HG03575 (cell line): Measurements from ENCODE around the gene GPATCH1.

Experiments used
- ATAC-seq: cut with Tn5 transposase; IDR thresholded peaks from one replicate; pipeline ENCODE4 v1.9.1; 2021; ENCODE audit not compliant: unreplicated experiment, insufficient number of reproducible peaks, low FRiP score; ENCODE audit errors: extremely low read depth

The GPATCH1 gene

GRCh38 chr19:33063356-33063752 lies 17.6 kb upstream of the GPATCH1 start:
- no peak for ATAC-seq

GRCh38 chr19:33063753-33064457 lies 17.1 kb upstream of the GPATCH1 start:
- ATAC-seq = no peak

DNA sequence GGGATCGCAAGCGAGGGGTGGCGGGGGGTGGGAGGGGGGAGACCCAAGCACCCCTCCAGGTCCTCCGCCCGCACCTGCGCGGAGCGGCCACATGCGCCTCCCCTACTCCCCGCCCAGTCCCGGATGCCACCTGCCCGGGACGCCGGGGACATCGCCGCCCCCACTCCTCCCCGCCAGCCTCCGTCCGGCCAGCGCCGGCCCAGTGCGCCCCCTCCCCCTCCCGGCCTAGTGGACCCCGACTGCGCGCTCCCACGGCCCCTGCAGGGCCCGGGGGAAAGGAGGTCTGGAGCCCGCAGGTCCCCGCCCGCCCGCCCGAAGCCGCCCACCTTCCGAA lies 16.6 kb upstream of the GPATCH1 start:
- ATAC-seq = no peak

- no peak for ATAC-seq
These were observed 16.0 kb upstream of the GPATCH1 start, which contains the start of gene RHPN2 for GRCh38 chr19:33064792-33065550. Gene RHPN2, minus strand, starts transcription at chr19:33064888. Its CDS starts 36 bp downstream, at chr19:33064852.

DNA sequence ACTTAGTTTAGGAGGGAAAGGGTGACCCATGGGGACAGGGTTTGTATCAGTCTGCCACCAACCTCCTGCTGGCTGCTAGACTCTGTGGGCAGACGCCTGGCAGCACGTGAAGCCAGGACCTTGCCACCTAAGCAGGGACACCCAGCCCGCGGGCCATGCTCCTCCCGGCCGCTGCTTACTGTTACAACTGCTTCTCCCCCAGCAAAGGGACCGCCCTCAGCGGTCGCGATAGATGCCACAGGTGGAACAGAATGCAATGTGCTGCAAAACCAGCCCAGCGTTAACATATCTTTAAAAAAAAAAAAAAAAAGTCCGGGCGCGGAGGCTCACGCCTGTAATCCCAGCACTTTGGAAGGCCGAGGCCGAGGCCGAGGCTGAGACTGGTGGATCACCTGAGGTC lies 14.4 kb upstream of the GPATCH1 start:
- ATAC-seq = no peak

GRCh38 chr19:33067121-33067520 lies 13.9 kb upstream of the GPATCH1 start:
- no peak for ATAC-seq

GRCh38 chr19:33071887-33072286 lies 9.1 kb upstream of the GPATCH1 start:
- no peak for ATAC-seq

- ATAC-seq = no peak
These were observed 5.5 kb upstream of the GPATCH1 start for GRCh38 chr19:33075519-33075918.

GRCh38 chr19:33085570-33086128 lies 4.7 kb downstream of the GPATCH1 start:
- no peak for ATAC-seq

DNA sequence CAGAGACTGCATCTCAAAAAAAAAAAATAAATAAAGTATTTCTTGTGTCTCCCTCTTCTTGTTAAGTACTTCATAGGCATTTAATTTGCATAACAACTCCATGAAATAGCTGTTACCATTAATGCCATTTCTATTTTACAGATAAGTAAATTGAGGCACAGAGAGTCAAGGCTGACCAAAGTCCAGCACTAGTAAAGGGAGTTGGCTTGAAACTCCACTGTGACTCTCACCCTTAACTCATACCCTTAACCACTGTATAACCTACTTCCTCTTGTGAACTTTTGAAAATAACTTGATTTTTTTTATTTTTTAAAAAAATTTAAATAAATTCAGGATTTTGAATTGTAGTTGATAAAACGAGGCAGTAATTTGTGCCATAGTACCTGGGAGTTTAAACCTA lies 6.0 kb downstream of the GPATCH1 start:
- no peak for ATAC-seq

DNA sequence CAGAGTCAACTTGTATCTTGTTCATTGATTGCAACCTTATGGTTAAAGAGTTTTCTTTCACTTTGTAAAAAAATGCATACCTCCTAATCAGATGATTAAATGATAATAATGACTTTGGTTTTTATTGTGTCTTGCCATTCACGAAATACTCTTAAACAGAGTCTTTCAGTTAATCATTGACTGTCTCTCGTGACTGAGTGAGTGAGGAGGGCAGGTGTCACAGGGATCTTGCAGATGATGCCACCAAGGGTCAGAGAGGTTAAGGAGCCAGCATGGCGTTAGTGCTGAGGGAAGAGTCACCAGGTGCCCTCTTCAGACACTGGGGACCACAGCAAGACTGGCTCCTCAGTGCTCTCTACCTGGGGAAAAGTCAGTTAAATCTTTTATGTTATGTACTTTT lies 8.0 kb downstream of the GPATCH1 start:
- ATAC-seq = no peak

DNA sequence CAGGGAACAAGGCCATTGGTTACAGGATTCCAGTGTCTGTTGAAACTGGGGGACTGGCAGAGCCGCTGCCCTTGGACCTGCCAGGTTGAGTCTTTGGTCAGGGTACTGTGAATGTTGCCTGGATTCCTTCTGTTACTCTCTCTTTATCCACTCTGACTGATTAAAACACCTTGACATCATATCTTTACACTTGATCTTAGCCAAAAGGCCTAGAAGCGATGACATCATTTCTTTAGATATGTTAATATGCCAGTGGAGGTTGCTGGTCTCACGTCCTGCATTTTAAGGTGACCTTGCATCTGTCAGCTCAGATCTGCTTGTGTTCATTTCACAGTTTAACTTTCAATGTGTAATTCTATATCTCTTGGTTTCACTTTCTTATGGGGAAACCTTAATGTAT lies 9.2 kb downstream of the GPATCH1 start:
- ATAC-seq = no peak

GRCh38 chr19:33093420-33094210 lies 12.6 kb downstream of the GPATCH1 start:
- ATAC-seq = no peak

DNA sequence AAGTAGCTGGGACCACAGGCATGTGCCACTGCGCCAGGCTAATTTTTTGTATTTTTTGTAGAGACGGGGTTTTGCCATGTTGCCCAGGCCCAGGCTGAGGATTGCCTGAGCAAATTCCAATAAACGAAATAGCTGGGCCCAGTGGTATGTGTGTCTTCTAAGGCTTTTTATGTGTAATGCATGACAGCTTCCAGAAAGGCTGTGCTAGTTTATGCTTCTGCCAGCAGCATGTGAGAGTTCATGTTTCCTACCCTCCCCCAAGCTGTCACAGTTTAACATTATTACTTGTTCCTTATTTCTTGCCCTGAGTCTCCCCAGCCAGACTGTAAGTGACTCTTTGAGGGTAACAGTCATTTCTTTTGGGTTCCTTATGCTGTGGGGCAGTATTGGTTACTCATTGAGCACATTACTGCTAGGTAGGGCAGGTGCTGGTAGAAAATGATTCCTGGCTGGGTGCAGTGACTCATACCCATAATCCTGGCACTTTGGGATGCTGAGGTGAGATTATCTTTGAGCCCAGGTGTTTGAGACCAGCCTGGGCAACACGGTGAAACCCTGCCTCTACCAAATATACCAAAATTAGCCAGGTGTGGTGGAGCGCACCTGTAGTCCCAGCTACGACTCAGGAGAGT lies 13.6 kb downstream of the GPATCH1 start:
- no peak for ATAC-seq

GRCh38 chr19:33096005-33096404 lies 15.0 kb downstream of the GPATCH1 start:
- no peak for ATAC-seq

- ATAC-seq = no peak
These were observed 17.1 kb downstream of the GPATCH1 start for GRCh38 chr19:33098055-33098534.

- no peak for ATAC-seq
These were observed 20.1 kb downstream of the GPATCH1 start for GRCh38 chr19:33100894-33101644.

DNA sequence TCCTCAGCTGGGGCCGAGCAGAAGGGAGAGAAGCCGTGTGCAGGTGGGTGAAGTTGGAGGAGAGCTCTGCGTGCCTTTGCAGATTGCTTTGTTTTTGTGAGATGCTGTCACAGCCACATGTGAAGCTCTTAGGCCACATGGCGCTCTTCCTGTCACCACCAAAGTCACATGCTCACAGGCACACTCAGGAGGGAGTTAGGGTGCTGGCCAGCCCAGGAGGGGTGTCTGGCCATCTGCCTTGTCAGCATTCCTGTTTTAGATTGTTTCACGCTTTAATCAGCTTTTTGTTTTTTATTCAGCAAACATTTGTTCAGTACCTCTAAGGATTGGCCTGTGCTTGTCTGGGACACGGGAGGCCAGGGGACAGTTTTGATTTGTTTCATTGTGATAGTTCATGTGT lies 21.9 kb downstream of the GPATCH1 start:
- ATAC-seq = no peak
